KG1 (cell line): Measurements from ENCODE around the gene NDUFC2.
"Not testable (repeated sequence)": the region's sequence is repeated elsewhere in the genome, so short reads cannot be mapped to it uniquely, and the experiment has no call there.

Source experiments
- DNase-seq: peaks from one replicate; lab custom pipeline; 2025; lab: John Stamatoyannopoulos, UW

The NDUFC2 gene

GRCh38 chr11:78054971-78055370, 24.7 kb downstream of the NDUFC2 start:
- no peak for DNase-seq

- DNase-seq, result no peak
Observed at GRCh38 chr11:78050964-78051831, 28.5 kb downstream of the NDUFC2 start.

- no peak for DNase-seq
Observed at GRCh38 chr11:78049348-78049747, 30.3 kb downstream of the NDUFC2 start.

GRCh38 chr11:78048561-78048960, 31.1 kb downstream of the NDUFC2 start:
- no peak for DNase-seq

GRCh38 chr11:78046486-78046854, 33.2 kb downstream of the NDUFC2 start:
- DNase-seq, result no peak

GRCh38 chr11:78045851-78046485, 33.7 kb downstream of the NDUFC2 start:
- peak; percentile 82 for DNase-seq

GRCh38 chr11:78044706-78045105, 35.0 kb downstream of the NDUFC2 start:
- DNase-seq, result no peak

DNA sequence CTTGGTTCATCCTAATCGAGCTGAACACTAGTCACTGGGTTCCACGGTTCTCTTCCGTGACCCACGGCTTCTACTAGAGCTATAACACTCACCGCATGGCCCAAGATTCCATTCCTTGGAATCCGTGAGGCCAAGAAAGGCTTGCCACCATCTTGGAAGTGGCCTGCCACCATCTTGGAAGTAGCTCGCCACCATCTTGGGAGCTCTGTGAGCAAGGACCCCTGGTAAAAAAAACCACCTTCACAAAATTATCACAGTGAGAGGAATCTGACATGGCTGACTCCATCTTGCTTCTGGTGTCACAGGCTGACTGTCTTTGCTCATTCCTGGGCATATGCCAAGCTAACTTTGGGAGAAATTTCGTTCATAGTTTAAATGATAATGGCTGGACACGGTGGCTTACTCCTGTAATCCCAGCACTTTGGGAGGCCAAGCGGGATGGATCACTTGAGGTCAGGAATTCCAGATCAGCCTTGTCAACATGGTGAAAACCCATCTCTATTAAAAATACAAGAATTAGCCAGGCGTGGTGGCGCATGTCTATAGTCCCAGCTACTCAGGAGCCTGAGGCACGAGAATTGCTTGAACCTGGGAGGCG, 37.7 kb downstream of the NDUFC2 start:
- no peak for DNase-seq

- not testable (repeated sequence) for DNase-seq
Observed at GRCh38 chr11:78041380-78041719, 38.3 kb downstream of the NDUFC2 start.

DNA sequence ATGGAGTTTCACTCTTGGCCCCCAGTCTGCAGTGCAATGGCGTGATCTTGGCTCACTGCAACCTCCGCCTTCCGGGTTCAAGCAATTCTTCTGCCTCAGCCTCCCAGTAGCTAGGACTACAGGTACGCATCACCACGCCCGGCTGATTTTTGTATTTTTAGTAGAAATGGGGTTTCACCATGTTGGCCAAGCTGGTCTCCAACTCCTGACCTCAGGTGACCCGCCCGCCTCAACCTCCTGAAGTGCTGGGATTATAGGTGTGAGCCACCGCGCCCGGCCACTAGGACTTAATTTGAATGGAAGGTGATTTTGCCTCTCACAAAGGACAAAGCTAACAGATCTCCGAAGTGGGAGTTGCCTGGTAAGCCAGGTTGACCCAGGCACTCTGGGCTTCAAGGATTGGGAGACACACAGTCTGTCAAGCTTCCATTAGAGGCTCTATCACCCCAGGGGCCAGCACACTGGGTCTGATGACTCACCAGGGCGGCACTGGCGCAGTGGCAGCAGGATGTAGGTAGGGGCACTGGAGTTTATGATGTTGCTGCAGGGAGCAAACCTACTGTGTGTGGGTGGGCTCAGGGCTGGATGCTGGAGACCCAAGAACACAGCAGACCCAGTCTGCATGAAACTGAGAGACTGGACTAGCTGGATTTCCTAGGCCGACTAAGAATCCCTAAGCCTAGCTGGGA, 38.8 kb downstream of the NDUFC2 start:
- DNase-seq, result no peak

DNA sequence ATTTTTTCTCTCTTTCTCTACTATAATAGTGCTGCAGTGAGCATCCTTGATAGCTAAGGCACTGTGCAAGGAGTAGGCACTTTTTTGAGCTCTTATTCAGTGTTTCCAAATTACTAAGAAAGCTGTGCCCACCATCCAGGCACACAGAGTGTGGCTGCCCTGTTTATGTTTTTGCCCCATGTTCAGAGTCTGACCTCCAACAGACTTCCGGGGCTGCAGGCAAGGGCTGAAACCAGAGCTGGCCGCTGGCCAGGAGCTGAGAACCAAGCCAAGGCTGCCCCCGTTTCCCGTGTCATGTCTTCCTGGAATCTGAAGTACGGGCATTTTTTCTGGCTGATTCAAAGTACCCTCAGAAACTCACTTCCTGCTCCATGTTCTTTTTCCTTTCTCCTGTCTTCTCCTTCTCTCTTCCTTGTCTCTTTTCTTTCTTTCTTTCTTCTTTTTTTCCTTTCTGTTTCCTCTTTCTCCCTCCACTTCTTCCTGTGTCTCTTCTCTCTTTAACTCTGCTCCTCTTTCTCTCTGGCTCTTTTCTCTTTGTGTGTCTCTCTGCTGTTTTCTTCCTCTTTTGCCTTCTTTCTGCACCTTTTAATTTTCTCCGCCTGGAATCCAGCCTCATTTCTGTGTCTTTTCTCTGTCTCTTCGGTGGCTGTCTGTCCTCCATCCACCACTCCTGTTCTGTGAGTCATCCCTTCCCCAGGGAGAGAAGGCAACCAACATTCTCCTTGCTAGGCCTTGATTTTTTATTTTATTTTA, 39.6 kb downstream of the NDUFC2 start:
- DNase-seq, result peak; percentile 83

DNA sequence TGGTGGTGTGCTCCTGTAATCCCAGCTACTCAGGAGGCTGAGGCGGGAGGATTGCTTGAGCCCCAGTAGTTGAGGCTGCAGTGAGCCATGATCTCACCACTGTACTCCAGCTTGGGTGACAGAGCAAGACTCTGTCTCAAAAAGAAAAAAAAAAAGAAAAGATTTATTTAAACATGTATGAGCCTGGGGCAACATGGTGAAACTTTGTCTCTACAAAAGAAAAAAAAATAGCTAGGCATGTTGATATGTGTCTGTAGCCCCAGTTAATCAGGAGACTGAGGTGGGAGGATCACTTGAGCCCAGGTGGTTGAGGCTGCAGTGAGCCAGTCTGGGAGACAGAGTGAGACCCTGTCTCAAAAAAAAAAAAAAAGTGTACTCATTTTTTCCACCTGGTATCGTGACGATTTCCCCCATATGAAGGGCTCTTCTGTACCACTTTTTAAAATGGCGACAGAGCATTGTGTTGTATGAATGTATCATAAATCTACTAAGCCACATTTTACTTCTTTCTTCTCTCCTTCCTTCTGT, 40.2 kb downstream of the NDUFC2 start:
- peak; percentile 73 for DNase-seq

- DNase-seq, result no peak
Observed at GRCh38 chr11:78038697-78039313, 40.9 kb downstream of the NDUFC2 start.

- DNase-seq, result no peak
Observed at GRCh38 chr11:78037825-78038620, 41.6 kb downstream of the NDUFC2 start.

DNA sequence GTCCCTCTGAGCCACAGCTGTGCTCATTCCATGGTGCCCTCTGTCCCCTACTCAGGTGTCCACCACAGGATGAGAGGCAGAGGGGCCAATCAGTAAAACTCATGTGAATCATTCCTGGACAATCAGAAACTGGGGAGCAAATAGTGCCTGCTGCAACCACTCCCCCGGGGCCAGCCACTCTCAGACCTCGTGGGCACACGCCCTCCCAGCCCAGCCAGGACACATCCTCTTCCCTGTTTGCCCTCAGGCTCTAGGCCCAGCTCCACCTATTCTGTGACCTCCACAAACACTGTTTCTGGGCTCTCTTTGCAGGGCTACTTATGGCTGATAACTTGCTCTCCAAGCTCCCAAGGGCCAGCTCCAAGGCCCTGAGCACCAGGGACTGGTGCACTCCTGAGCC, 42.6 kb downstream of the NDUFC2 start:
- no peak for DNase-seq

- no peak for DNase-seq
Observed at GRCh38 chr11:78036313-78036712, 43.3 kb downstream of the NDUFC2 start.

DNA sequence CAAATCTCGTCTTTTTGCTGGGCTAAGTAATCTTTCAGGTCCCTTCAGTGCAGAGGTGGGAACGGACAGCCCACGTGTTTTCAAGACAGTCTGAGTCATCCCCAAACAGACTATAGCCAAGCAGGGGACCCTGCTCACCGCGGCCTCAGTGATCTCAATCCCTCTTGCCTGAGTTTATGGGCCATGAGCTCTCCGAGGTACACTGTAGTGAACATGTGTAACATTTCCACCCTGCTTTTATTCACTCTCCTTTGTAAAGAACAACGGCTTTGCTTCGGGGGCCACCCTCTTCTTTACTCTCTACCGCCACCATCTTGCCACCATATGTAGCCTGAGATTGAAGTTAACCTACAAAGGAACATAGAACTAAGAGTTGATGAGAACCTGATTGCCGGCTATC, 45.0 kb downstream of the NDUFC2 start:
- no peak for DNase-seq

- DNase-seq, result no peak
Observed at GRCh38 chr11:78033040-78033439, 46.6 kb downstream of the NDUFC2 start.

GRCh38 chr11:78032090-78032489, 47.6 kb downstream of the NDUFC2 start:
- DNase-seq, result no peak

DNA sequence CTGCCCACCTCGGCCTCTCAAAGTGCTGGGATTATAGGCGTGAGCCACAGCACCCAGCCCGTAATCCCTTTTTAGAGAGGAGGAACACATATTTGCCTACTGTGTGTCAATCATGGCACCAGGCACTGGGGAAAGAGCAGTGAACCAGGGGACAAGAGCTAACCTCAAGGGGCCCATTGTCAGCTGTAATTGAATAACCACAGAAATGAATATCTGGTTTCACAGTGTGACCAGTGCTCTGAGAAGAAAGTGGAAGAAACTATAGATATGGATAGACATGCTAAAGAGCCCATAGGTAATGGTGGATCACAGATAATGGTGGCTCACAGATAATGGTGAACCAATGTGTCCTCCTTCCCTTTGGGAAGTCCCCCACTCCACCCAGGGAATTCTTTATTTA, 48.0 kb downstream of the NDUFC2 start:
- DNase-seq, result no peak
